Gastrocnemius medialis (tissue), 4 donors: ENCODE data around the gene BCL11B. TPM values are rescaled to one million over a fixed set of nuclear protein-coding genes. Genes with fewer than 3 reads are reported as not detected.
"Not testable (repeated sequence)": the region's sequence is repeated elsewhere in the genome, so short reads cannot be mapped to it uniquely, and the experiment has no call there.

Source experiments
- ATAC-seq, 2 donors: fragments of 150-250 bp; one replicate each; pipeline ENCODE4 v1.9.1; 2016
- DNase-seq, 2 donors: peaks; one replicate each; pipeline ENCODE4 v3.0.0-alpha.2; 2019
- H3K27ac ChIP-seq, 4 donors: fragments of 200-600 bp; sonication (generic); 1 replicate in 1 of 4; 2 replicates in 3 of 4; pipeline ENCODE4 v1.5.1; 2016 to 2018; ENCODE audit warnings: mild to moderate bottlenecking in 2 of 4, moderate library complexity in 1 of 4
- H3K27me3 ChIP-seq, 3 donors: fragments of 200-600 bp; sonication (generic) in 2 of 3; 1 replicate in 1 of 3; 2 replicates in 2 of 3; pipeline versions ENCODE4 v1.5.1 to v1.6.0; 2016 to 2019; ENCODE audit warnings: mild to moderate bottlenecking in 1 of 3, moderate library complexity in 1 of 3
- H3K36me3 ChIP-seq, 2 donors: fragments of 200-600 bp; sonication (generic) in 1 of 2; one replicate each; pipeline ENCODE4 v1.5.1; 2017 to 2018
- H3K4me1 ChIP-seq, 2 donors: fragments of 200-600 bp; sonication (generic) in 1 of 2; one replicate each; pipeline ENCODE4 v1.5.1; 2016 to 2017; ENCODE audit warnings: mild to moderate bottlenecking in 2 of 2
- H3K4me3 ChIP-seq, 4 donors: fragments of 200-600 bp; sonication (generic) in 3 of 4; 1 replicate in 1 of 4; 2 replicates in 3 of 4; pipeline ENCODE4 v1.5.1; 2016 to 2019; ENCODE audit warnings: mild to moderate bottlenecking in 2 of 4
- H3K9me3 ChIP-seq, 3 donors: fragments of 200-600 bp; sonication (generic) in 2 of 3; 1 replicate in 1 of 3; 2 replicates in 2 of 3; pipeline ENCODE4 v1.5.1; 2016 to 2019
- CTCF ChIP-seq, 5 experiments: fragments of 450-650 bp in 3 of 5; fragments of 200-600 bp in 2 of 5; sonication (generic) in 2 of 5; IDR thresholded peaks in 4 of 5; conservative IDR thresholded peaks in 1 of 5; 1 replicate in 4 of 5; 2 replicates in 1 of 5; pipeline ENCODE4 v1.5.1; 2016 to 2019; ENCODE audit warnings: antibody characterized with exemption in 5 of 5, mild to moderate bottlenecking in 3 of 5, moderate library complexity in 3 of 5
- POLR2A ChIP-seq, 2 donors: fragments of 450-650 bp; IDR thresholded peaks; one replicate each; pipeline ENCODE4 v1.6.1; 2017; ENCODE audit warnings: antibody characterized with exemption in 2 of 2, mild to moderate bottlenecking in 2 of 2, moderate library complexity in 2 of 2
- in situ Hi-C, 4 donors: fragments of 200-750 bp; cut with MboI; loops; one replicate each; pipeline versions ENCODE4 v1.15.0 to v1.8.0; 2017; ENCODE audit warnings: low sequenced_read_pairs in 4 of 4
- intact Hi-C: fragments of 100-400 bp; cut with DNase I; formaldehyde crosslinking; loops from one replicate; pipeline ENCODE4 v1.15.1; 2023; ENCODE audit warnings: low total_unique reads
- total RNA-seq, 4 donors: library from RNA; depleted of rRNA; stranded (reverse); fragments of >200 nt; gene quantifications; one replicate each; pipeline versions ENCODE4 v1.1.0 to v1.2.3, GENCODE V29; 2016

Gene BCL11B
- total RNA-seq, 4 donors from 2014 or later: 0.05 to 0.62 (median 0.18) TPM; not detected in 1

GRCh38 chr14:99231850-99232713 is 39.9 kb downstream of the BCL11B start:
- H3K4me1 ChIP-seq: peaks cover 7 to 11% of the 10 kb centered on the region in 2 donors
- H3K36me3 ChIP-seq: no peaks in the 10 kb centered on the region
- no peak overlapping the region for H3K4me3 ChIP-seq
- H3K27me3 ChIP-seq: peaks cover 6 to 21% (median 10%) of the 10 kb centered on the region in 3 donors
- DNase-seq: no peak
- H3K9me3 ChIP-seq: peaks cover 0 to 5% (median 0%) of the 10 kb centered on the region in 3 donors
- in situ Hi-C loops: no loop called here
- TF ChIP-seq CTCF (IDR thresholded peaks at IDR 0.05 in 4 of 5, conservative IDR thresholded peaks at IDR 0.05 in 1 of 5): no peak
- TF ChIP-seq POLR2A (IDR thresholded peaks at IDR 0.05): no peak
- H3K27ac ChIP-seq: no peak overlapping the region
- intact Hi-C loops: no loop called here
- ATAC-seq: no peak

- Histone ChIP-seq H3K4me3 (no peak overlapping the region), H3K9me3 (peaks cover 0 to 5% (median 0%) of the 10 kb centered on the region in 3 donors), H3K4me1 (peaks cover 7 to 11% of the 10 kb centered on the region in 2 donors), H3K27ac (no peak overlapping the region), H3K36me3 (no peaks in the 10 kb centered on the region), H3K27me3 (peaks cover 6 to 21% (median 10%) of the 10 kb centered on the region in 3 donors)
- intact Hi-C loops (no loop called here), in situ Hi-C loops (no loop called here)
- DNase-seq (no peak), ATAC-seq (no peak)
- TF ChIP-seq POLR2A (IDR thresholded peaks at IDR 0.05) (no peak), CTCF (IDR thresholded peaks at IDR 0.05 in 4 of 5, conservative IDR thresholded peaks at IDR 0.05 in 1 of 5) (no peak)
Observed at GRCh38 chr14:99231161-99231849, 40.7 kb downstream of the BCL11B start.

GRCh38 chr14:99230208-99231151 is 41.5 kb downstream of the BCL11B start:
- H3K36me3 ChIP-seq: no peaks in the 10 kb centered on the region
- H3K4me1 ChIP-seq: peaks cover 7 to 11% of the 10 kb centered on the region in 2 donors
- DNase-seq: no peak
- H3K9me3 ChIP-seq: peaks cover 0 to 3% (median 0%) of the 10 kb centered on the region in 3 donors
- in situ Hi-C loops: no loop called here
- H3K4me3 ChIP-seq: no peak overlapping the region
- H3K27me3 ChIP-seq: peaks cover 6 to 15% (median 10%) of the 10 kb centered on the region in 3 donors
- ATAC-seq: no peak
- intact Hi-C loops: no loop called here
- TF ChIP-seq CTCF (IDR thresholded peaks at IDR 0.05 in 4 of 5, conservative IDR thresholded peaks at IDR 0.05 in 1 of 5): no peak
- no peak for TF ChIP-seq POLR2A (IDR thresholded peaks at IDR 0.05)
- H3K27ac ChIP-seq: no peak overlapping the region

- ATAC-seq (peak in 1 of 2 donors; percentile 11), DNase-seq (no peak)
- TF ChIP-seq CTCF (IDR thresholded peaks at IDR 0.05 in 4 of 5, conservative IDR thresholded peaks at IDR 0.05 in 1 of 5) (no peak), POLR2A (IDR thresholded peaks at IDR 0.05) (no peak)
- Histone ChIP-seq H3K36me3 (no peaks in the 10 kb centered on the region), H3K4me3 (no peak overlapping the region), H3K9me3 (no peaks in the 10 kb centered on the region), H3K27me3 (peaks cover 6 to 10% (median 9%) of the 10 kb centered on the region in 3 donors), H3K4me1 (peaks cover 7 to 11% of the 10 kb centered on the region in 2 donors), H3K27ac (no peak overlapping the region)
- in situ Hi-C loops (no loop called here), intact Hi-C loops (no loop called here)
Observed at GRCh38 chr14:99229654-99230207, 42.3 kb downstream of the BCL11B start.

GRCh38 chr14:99228760-99229159 is 43.2 kb downstream of the BCL11B start:
- H3K9me3 ChIP-seq, intact Hi-C loops, H3K36me3 ChIP-seq, in situ Hi-C loops, ATAC-seq, H3K27ac ChIP-seq, DNase-seq, H3K4me3 ChIP-seq: not testable (repeated sequence)
- peaks cover 4 to 10% (median 6%) of the 10 kb centered on the region in 3 donors for H3K27me3 ChIP-seq
- peaks cover 7 to 11% of the 10 kb centered on the region in 2 donors for H3K4me1 ChIP-seq
